Stimulated activated naive CD8-positive, alpha-beta T cell treated with anti-CD3 and anti-CD28 coated beads, Interleukin-15, amount 100 ng/mL, for 72 hours (primary cell): ENCODE measurements around the gene IKZF5.

Experiments used
- ATAC-seq: fragments of 150-1000 bp; cut with Tn5 transposase; 2 replicates; pipeline ENCODE4 v1.10.0; 2021; ENCODE audit warnings: mild to moderate bottlenecking, moderate library complexity
- DNase-seq, 2 donors: peaks; one replicate each; pipeline ENCODE4 v3.0.0; 2021 to 2022
- H3K27ac Mint-ChIP-seq, 2 donors: one replicate each; pipeline ENCODE4 v1.8.0; 2022; ENCODE audit warnings: mild to moderate bottlenecking in 2 of 2, mixed read lengths in 2 of 2, moderate library complexity in 2 of 2
- H3K27me3 Mint-ChIP-seq: one replicate; pipeline ENCODE4 v1.8.0; 2022; ENCODE audit warnings: mixed read lengths
- H3K4me1 Mint-ChIP-seq: one replicate; pipeline ENCODE4 v1.8.0; 2022; ENCODE audit warnings: mild to moderate bottlenecking, mixed read lengths
- H3K4me3 Mint-ChIP-seq, 2 donors: one replicate each; pipeline ENCODE4 v1.8.0; 2022; ENCODE audit warnings: mild to moderate bottlenecking in 2 of 2, mixed read lengths in 2 of 2, moderate library complexity in 1 of 2
- H3K9me3 Mint-ChIP-seq, 2 donors: one replicate each; pipeline ENCODE4 v1.8.0; 2022; ENCODE audit warnings: mixed read lengths in 2 of 2

The IKZF5 gene

GRCh38 chr10:122999347-122999746 is 9.2 kb downstream of the IKZF5 start:
- DNase-seq (no peak), ATAC-seq (no peak)
- Mint-ChIP-seq H3K27me3 (no peaks in the 10 kb centered on the region), H3K9me3 (no peaks in the 10 kb centered on the region), H3K27ac (no peak overlapping the region), H3K4me1 (peaks cover 33% of the 10 kb centered on the region), H3K4me3 (no peak overlapping the region)

DNA sequence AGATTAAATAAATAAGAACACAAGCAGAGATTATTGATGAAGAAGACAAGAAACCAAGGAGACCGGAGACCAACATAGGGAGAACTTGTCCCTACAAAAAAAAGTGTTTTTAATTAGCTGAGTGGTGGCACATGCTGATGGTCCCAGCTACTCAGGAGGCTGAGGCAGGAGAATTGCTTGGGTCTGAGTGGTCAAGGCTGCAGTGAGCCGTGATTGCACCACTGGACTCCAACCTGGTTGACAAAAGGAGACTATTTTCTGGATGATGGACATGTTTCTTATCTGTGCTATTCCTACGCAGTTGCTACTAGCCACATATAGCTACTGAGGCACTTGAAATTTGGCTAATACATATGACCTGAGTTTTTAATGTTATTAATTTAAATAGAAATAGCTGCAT is 9.7 kb downstream of the IKZF5 start:
- peaks cover 33% of the 10 kb centered on the region for H3K4me1 Mint-ChIP-seq
- H3K27ac Mint-ChIP-seq: peak overlapping the region; percentile 5 to 47
- H3K4me3 Mint-ChIP-seq: no peak overlapping the region
- H3K27me3 Mint-ChIP-seq: no peaks in the 10 kb centered on the region
- no peak for DNase-seq
- H3K9me3 Mint-ChIP-seq: no peaks in the 10 kb centered on the region
- ATAC-seq: no peak

DNA sequence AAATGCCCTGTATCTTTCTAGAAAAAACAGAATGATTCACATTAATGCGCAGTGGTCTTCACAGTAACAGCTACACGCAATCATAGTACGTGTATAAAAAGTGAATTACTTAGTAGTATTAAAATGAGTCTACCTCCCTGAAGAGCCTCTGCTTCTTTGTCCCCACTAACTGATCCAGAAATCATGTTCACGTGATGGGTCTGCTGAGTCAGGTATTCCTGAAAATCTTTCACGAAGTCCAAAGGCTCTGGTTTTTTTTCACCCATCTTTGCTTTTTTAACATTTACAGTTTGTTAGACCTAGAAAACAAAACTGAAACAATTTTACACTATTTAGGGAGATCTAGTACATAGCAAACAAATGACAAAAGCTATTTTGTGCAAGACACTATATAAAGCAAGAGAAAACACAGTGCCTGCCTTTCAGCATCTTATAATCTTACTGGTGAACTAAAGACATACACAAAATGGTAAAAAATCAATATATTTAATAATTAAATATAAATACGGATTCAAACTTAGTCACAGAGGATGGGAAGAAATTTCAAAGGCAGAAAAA is 10.2 kb downstream of the IKZF5 start:
- ATAC-seq (no peak), DNase-seq (no peak)
- H3K27me3 Mint-ChIP-seq: no peaks in the 10 kb centered on the region
- no peaks in the 10 kb centered on the region for H3K9me3 Mint-ChIP-seq
- H3K4me1 Mint-ChIP-seq: peaks cover 33% of the 10 kb centered on the region
- no peak overlapping the region for H3K4me3 Mint-ChIP-seq
- H3K27ac Mint-ChIP-seq: peak overlapping the region in 1 of 2 donors; percentile 47

DNA sequence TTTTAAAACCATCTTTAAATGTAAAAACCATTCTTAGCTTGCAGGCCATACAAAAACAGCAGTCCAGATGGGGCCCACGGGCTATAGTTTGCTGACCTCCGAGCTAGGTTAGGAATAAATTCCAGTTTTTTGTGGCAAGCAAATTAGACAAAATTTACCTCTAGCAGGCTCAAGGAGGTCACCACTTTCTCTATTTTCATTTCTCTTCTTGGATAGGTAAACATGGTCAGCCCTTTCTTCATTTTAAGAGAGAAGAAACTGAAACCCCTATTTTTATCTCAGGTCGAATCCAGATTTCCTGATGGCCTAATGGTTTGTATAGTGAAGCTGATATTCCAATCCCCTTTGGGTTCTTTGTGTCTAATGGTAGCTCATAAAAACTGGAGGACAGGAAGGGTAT is 10.7 kb downstream of the IKZF5 start:
- H3K4me3 Mint-ChIP-seq: no peak overlapping the region
- H3K9me3 Mint-ChIP-seq: no peaks in the 10 kb centered on the region
- ATAC-seq: no peak

GRCh38 chr10:122995936-122996335 is 12.7 kb downstream of the IKZF5 start:
- no peaks in the 10 kb centered on the region for H3K9me3 Mint-ChIP-seq
- DNase-seq: no peak
- no peak overlapping the region for H3K27ac Mint-ChIP-seq
- ATAC-seq: no peak
- no peaks in the 10 kb centered on the region for H3K27me3 Mint-ChIP-seq
- peaks cover 26% of the 10 kb centered on the region for H3K4me1 Mint-ChIP-seq
- H3K4me3 Mint-ChIP-seq: no peak overlapping the region

More for the DNA sequence above, 10.7 kb downstream of the IKZF5 start:
- Mint-ChIP-seq H3K27ac (no peak overlapping the region), H3K4me1 (peaks cover 33% of the 10 kb centered on the region), H3K27me3 (no peaks in the 10 kb centered on the region)
- no peak for DNase-seq

DNA sequence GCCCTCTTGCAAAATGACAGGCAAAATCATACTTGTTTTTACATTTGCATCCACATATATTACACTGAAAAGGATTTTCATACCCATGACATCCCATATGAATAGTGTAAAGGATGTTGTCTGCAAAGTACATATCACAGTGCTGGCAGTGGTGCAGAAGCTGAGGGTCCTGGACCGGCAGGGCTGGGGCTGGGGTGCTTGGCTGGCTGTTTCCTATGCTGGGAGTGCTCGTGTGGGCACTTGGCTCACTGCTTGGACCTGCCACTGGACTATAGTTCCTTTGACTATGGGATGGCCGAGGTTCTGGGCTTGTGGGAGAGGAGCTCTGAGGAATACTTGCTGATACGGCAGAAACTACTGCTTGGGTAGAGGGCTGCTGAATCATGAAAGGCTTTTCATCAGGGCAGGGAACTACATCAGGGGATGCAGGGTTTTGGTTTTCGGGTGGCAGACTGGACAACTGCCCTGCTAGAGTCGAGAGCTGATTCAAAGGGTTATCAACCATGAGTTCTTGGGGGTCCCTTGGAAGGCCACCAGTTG is 14.7 kb downstream of the IKZF5 start:
- Mint-ChIP-seq H3K4me3 (no peak overlapping the region), H3K9me3 (no peaks in the 10 kb centered on the region), H3K4me1 (peaks cover 9% of the 10 kb centered on the region), H3K27me3 (no peaks in the 10 kb centered on the region), H3K27ac (peak overlapping the region in 1 of 2 donors; percentile 66)
- DNase-seq (no peak), ATAC-seq (no peak)

- no peak overlapping the region for H3K27ac Mint-ChIP-seq
- H3K9me3 Mint-ChIP-seq: no peaks in the 10 kb centered on the region
- no peak overlapping the region for H3K4me3 Mint-ChIP-seq
- H3K4me1 Mint-ChIP-seq: peaks cover 5% of the 10 kb centered on the region
- DNase-seq (no peak), ATAC-seq (no peak)
- no peaks in the 10 kb centered on the region for H3K27me3 Mint-ChIP-seq
Observed at GRCh38 chr10:122992031-122992585, 16.5 kb downstream of the IKZF5 start.

GRCh38 chr10:122990278-122990677 is 18.3 kb downstream of the IKZF5 start:
- no peaks in the 10 kb centered on the region for H3K9me3 Mint-ChIP-seq
- H3K4me3 Mint-ChIP-seq: no peak overlapping the region
- peak overlapping the region in 1 of 2 donors; percentile 30 for H3K27ac Mint-ChIP-seq
- ATAC-seq: no peak
- no peaks in the 10 kb centered on the region for H3K27me3 Mint-ChIP-seq
- no peak for DNase-seq
- H3K4me1 Mint-ChIP-seq: peaks cover 1% of the 10 kb centered on the region

DNA sequence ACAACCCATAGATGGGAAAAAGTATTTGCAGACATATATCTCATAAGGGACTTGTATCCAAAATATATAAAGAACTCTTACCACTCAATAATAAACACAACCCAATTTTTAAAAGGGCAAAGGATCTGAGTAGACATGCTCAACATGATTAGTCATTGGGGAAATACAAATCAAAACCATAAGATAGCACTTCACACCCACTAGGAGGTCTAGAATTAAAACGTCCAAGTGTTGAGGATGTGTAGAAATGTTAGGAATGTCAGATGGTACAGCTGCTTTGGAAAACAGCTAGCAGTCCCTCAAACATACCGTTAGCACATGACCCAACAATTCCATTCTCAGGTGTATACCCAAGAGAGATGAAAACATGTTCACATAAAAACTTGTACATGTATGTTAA is 20.1 kb downstream of the IKZF5 start:
- H3K4me3 Mint-ChIP-seq: no peak overlapping the region
- no peak for DNase-seq
- no peaks in the 10 kb centered on the region for H3K27me3 Mint-ChIP-seq
- no peak for ATAC-seq
- H3K27ac Mint-ChIP-seq: no peak overlapping the region
- H3K9me3 Mint-ChIP-seq: no peaks in the 10 kb centered on the region
- no peaks in the 10 kb centered on the region for H3K4me1 Mint-ChIP-seq

DNA sequence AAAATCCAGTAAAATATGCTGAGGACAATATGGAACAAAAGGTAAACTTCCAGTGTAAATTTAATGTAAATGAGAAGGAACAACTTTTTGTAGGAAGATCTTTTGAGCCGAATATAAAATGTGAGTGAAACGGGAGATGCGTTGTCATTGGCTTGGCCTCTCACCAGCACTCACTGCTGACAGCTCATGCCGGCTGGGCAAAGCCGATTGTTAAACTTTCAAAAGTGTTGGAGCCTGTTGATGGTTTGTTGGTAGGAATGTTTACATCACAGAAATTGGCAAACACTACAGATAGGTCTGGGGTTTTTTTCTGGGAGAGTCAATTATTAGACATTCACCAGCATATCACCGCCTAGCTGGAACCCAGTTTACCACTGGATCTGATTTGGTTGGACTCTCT is 22.3 kb downstream of the IKZF5 start:
- H3K4me3 Mint-ChIP-seq: no peak overlapping the region
- no peaks in the 10 kb centered on the region for H3K9me3 Mint-ChIP-seq
- peaks cover 10% of the 10 kb centered on the region for H3K4me1 Mint-ChIP-seq
- H3K27me3 Mint-ChIP-seq: no peaks in the 10 kb centered on the region
- DNase-seq: no peak
- no peak for ATAC-seq
- no peak overlapping the region for H3K27ac Mint-ChIP-seq

DNA sequence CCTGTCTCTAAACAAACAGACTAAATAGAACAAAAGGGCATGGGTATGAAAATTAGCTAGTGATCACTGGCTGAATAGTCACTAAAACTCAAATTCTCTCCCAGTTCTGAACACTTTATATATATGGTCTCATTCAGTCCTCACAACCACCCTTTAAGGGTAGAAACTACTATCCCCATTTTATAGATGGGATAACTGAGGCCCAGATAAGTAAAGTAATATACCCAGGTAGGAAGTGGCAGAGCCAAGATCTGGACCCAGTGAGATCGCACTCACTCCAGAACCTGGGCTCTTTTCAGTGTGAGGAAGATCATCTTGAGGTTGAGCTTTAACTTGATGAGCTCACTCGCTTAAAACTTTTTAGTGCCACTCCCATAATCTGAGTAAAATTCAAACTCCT is 23.9 kb downstream of the IKZF5 start:
- H3K27ac Mint-ChIP-seq: no peak overlapping the region
- DNase-seq (no peak), ATAC-seq (no peak)
- H3K9me3 Mint-ChIP-seq: no peaks in the 10 kb centered on the region
- no peak overlapping the region for H3K4me3 Mint-ChIP-seq
- peaks cover 21% of the 10 kb centered on the region for H3K4me1 Mint-ChIP-seq
- no peaks in the 10 kb centered on the region for H3K27me3 Mint-ChIP-seq

DNA sequence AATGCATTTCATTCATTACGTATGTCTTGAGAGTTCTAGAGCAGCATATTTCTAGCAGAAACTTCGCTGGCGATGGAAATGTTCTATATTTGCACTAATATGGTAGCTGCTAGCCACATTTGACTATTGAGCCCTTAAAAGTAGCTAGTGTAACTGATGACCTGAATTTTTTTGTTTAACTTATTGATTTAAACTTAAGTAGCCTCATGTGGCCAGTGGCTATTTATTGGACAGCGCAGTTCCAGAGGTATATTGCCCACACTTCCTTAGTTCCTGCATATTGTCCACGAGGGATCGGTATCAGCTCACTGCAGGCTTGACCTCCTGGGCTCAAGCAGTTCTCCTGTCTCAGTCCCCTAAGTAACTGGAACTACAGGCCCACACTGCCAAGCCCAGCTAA is 24.7 kb downstream of the IKZF5 start:
- H3K27ac Mint-ChIP-seq: no peak overlapping the region
- ATAC-seq: no peak
- peaks cover 24% of the 10 kb centered on the region for H3K4me1 Mint-ChIP-seq
- no peaks in the 10 kb centered on the region for H3K27me3 Mint-ChIP-seq
- DNase-seq: no peak
- no peak overlapping the region for H3K4me3 Mint-ChIP-seq
- no peaks in the 10 kb centered on the region for H3K9me3 Mint-ChIP-seq

DNA sequence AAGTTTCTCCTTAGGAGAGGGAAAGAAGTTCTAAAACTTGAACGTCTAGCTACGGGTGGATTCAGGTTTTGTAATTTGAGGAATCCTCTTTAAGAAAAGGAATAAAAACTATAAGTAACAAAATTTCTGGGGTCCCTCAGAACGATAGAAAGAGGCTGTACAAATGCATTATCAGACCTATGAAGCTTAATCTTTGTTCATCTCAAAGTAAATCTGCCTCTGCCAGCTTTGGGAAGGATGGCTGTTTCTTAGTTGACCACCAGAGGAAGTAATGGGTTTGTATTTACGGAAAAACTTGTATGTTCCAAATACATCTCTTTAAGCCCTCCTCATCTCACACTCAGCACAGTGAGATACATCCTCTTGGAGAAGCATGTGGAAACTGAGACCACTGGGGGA is 27.5 kb downstream of the IKZF5 start:
- H3K27me3 Mint-ChIP-seq: no peaks in the 10 kb centered on the region
- ATAC-seq: no peak

GRCh38 chr10:122980209-122981065 is 28.2 kb downstream of the IKZF5 start, which contains the start of gene PSTK:
TSS of gene PSTK (plus strand) at chr10:122980401. CDS start at chr10:122980480, 79 bp downstream.
- H3K27ac Mint-ChIP-seq: peak within 1 kb of the TSS; percentile 97 to 99
- H3K27me3 Mint-ChIP-seq: no peaks in the 10 kb centered on the region
- H3K4me3 Mint-ChIP-seq: peak within 1 kb of the TSS; percentile 92 to 95
- H3K9me3 Mint-ChIP-seq: no peaks in the 10 kb centered on the region
- ATAC-seq (peak; percentile 98), DNase-seq (peak; percentile 88 to 90)
- peaks cover 24% of the 10 kb centered on the region for H3K4me1 Mint-ChIP-seq

More for the DNA sequence above, 27.5 kb downstream of the IKZF5 start:
- Mint-ChIP-seq H3K4me3 (peak overlapping the region; percentile 92 to 95), H3K9me3 (no peaks in the 10 kb centered on the region), H3K27ac (peak overlapping the region in 1 of 2 donors; percentile 58), H3K4me1 (peaks cover 24% of the 10 kb centered on the region)
- DNase-seq: peak in 1 of 2 donors; percentile 7

DNA sequence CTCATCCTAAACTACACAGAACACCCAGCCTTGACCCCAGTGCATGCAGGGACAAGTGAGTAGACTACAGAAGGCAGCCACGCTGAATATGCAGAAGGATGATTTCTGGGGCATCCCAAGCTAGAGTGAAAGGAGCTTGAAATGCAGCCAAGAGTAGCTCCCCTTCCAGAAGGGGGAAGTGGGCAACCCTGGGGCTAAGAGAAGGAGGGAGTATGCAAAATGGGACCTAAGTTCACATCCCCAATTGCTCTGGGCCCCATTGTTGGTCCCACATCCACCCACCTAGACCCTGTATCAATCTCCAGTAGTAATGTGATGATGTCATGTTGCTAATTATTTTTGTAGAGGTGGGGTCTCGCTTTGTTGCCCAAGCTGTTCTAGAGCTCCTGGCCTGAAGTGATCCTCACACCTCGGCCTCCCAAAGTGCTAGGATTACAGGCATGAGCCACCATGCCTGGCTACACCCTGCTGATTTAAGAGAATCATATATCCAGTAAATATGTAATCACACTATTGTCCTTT is 34.0 kb downstream of the IKZF5 start:
- H3K27me3 Mint-ChIP-seq: no peaks in the 10 kb centered on the region
- DNase-seq (no peak), ATAC-seq (no peak)
- H3K4me3 Mint-ChIP-seq: no peak overlapping the region
- no peak overlapping the region for H3K27ac Mint-ChIP-seq
- H3K4me1 Mint-ChIP-seq: peaks cover 1% of the 10 kb centered on the region
- H3K9me3 Mint-ChIP-seq: no peaks in the 10 kb centered on the region

GRCh38 chr10:122974023-122974422 is 34.6 kb downstream of the IKZF5 start:
- Mint-ChIP-seq H3K9me3 (peaks cover 0 to 3% of the 10 kb centered on the region in 2 donors), H3K27me3 (no peaks in the 10 kb centered on the region), H3K4me3 (no peak overlapping the region), H3K27ac (no peak overlapping the region), H3K4me1 (no peaks in the 10 kb centered on the region)
- DNase-seq (no peak), ATAC-seq (no peak)
